HepG2 (cell line): ENCODE measurements around the gene NOL4L. TPM values are rescaled to one million over a fixed set of nuclear protein-coding genes. Genes with fewer than 3 reads are reported as not detected.

Experiments
- BORCS8-MEF2B ChIP-seq: sonication (generic); formaldehyde crosslinking; IDR thresholded peaks from 2 replicates; pipeline ENCODE4 v1.8.0; 2022; ENCODE audit warnings: mild to moderate bottlenecking, missing genetic modification reagents
- FOXK1 ChIP-seq: sonication (generic); formaldehyde crosslinking; IDR thresholded peaks from 2 replicates; pipeline ENCODE4 v1.4.0; 2020; ENCODE audit warnings: low read depth, missing genetic modification reagents, borderline replicate concordance
- GABPB1 ChIP-seq: IDR thresholded peaks from 2 replicates; pipeline ENCODE4 v1.6.1; 2016; ENCODE audit warnings: mild to moderate bottlenecking, missing genetic modification reagents, moderate library complexity, missing compliant biosample characterization
- MAF1 ChIP-seq: sonication (generic); formaldehyde crosslinking; IDR thresholded peaks from 2 replicates; pipeline ENCODE4 v1.5.0; 2020; ENCODE audit warnings: missing genetic modification reagents, borderline replicate concordance
- NFKB2 ChIP-seq: sonication (generic); formaldehyde crosslinking; IDR thresholded peaks from 2 replicates; pipeline ENCODE4 v1.4.0; 2020; ENCODE audit warnings: missing genetic modification reagents, borderline replicate concordance
- NR2C2 ChIP-seq: sonication (generic); formaldehyde crosslinking; IDR thresholded peaks from 2 replicates; pipeline ENCODE4 v1.4.0; 2020; ENCODE audit warnings: missing genetic modification reagents, mild to moderate bottlenecking, moderate library complexity, borderline replicate concordance
- PPARG ChIP-seq: conservative IDR thresholded peaks from 2 replicates; pipeline ENCODE4 v1.6.1; 2016; ENCODE audit warnings: missing biosample characterization, missing genetic modification reagents
- SNAI1 ChIP-seq: sonication (generic); formaldehyde crosslinking; IDR thresholded peaks from 2 replicates; pipeline ENCODE4 v1.5.0; 2020; ENCODE audit warnings: mild to moderate bottlenecking, missing genetic modification reagents, borderline replicate concordance
- ZNF205 ChIP-seq: IDR thresholded peaks from 2 replicates; pipeline ENCODE4 v1.6.1; 2018; ENCODE audit warnings: missing biosample characterization, missing genetic modification reagents
- ZNF557 ChIP-seq: sonication (generic); formaldehyde crosslinking; IDR thresholded peaks from 2 replicates; pipeline ENCODE4 v1.4.0; 2020; ENCODE audit warnings: missing genetic modification reagents
- ZNF773 ChIP-seq: sonication (generic); formaldehyde crosslinking; IDR thresholded peaks from 2 replicates; pipeline ENCODE4 v1.4.0; 2020; ENCODE audit warnings: missing genetic modification reagents, borderline replicate concordance
- ZNF790 ChIP-seq: sonication (generic); formaldehyde crosslinking; IDR thresholded peaks from 2 replicates; pipeline ENCODE4 v1.8.0; 2022; ENCODE audit warnings: missing genetic modification reagents, mild to moderate bottlenecking, borderline replicate concordance
- polyA plus RNA-seq, 8 experiments: library from polyadenylated mRNA; depleted of rRNA in 3 of 8; stranded (reverse) in 7 of 8; unstranded in 1 of 8; fragments of >200 nt; fragmentation: Illumina TruSeq in 4 of 8; extraction: Trizol in 4 of 8; gene quantifications; 2 replicates each; pipeline versions ENCODE4 v1.2.1 to v1.2.3, GENCODE V29; 2011 to 2016; ENCODE audit warnings: low read depth in 4 of 8, missing spikeins in 1 of 8, mixed read lengths in 1 of 8; ENCODE audit not compliant: insufficient read depth in 1 of 8
- total RNA-seq, 5 experiments: library from RNA; depleted of rRNA; stranded (reverse); fragments of >200 nt; fragmentation: Illumina TruSeq; extraction: Trizol; gene quantifications; 2 replicates each; pipeline ENCODE4 v1.2.3, GENCODE V29; 2016; ENCODE audit warnings: low read depth in 1 of 5
- TF ChIP-seq, protein P1 (sequence below), 2 experiments: sonication (generic) in 1 of 2; formaldehyde crosslinking in 1 of 2; IDR thresholded peaks; 2 replicates each; pipeline versions ENCODE4 v1.4.0 to v1.6.1; 2018 to 2020; ENCODE audit warnings: missing genetic modification reagents in 2 of 2, borderline replicate concordance in 1 of 2, low read depth in 1 of 2, mild to moderate bottlenecking in 1 of 2, missing biosample characterization in 1 of 2
- TF ChIP-seq, protein P2 (sequence below): sonication (generic); formaldehyde crosslinking; IDR thresholded peaks from 2 replicates; pipeline ENCODE4 v1.4.0; 2020; ENCODE audit warnings: missing genetic modification reagents, low read depth, mild to moderate bottlenecking, borderline replicate concordance
- TF ChIP-seq, protein P3 (sequence below): sonication (generic); formaldehyde crosslinking; IDR thresholded peaks from 2 replicates; pipeline ENCODE4 v1.8.1; 2023; ENCODE audit warnings: mild to moderate bottlenecking, missing genetic modification reagents, borderline replicate concordance
- TF ChIP-seq, protein P4 (sequence below): sonication (generic); formaldehyde crosslinking; IDR thresholded peaks from 2 replicates; pipeline ENCODE4 v1.4.0; 2020; ENCODE audit warnings: mild to moderate bottlenecking, low read depth, missing genetic modification reagents
- TF ChIP-seq, protein P5 (sequence below): sonication (generic); formaldehyde crosslinking; IDR thresholded peaks from 2 replicates; pipeline ENCODE4 v1.4.0; 2020; ENCODE audit warnings: missing genetic modification reagents
- TF ChIP-seq, protein P6 (sequence below): sonication (generic); formaldehyde crosslinking; IDR thresholded peaks from 2 replicates; pipeline ENCODE4 v1.4.0; 2020; ENCODE audit warnings: mild to moderate bottlenecking, missing genetic modification reagents, borderline replicate concordance

The NOL4L gene
- total and polyA plus RNA-seq, 2 of the 13 experiments (the other 11 are each of a cell fraction or from before 2014, with no cell fraction given), result 16.6 to 35.4 TPM

DNA sequence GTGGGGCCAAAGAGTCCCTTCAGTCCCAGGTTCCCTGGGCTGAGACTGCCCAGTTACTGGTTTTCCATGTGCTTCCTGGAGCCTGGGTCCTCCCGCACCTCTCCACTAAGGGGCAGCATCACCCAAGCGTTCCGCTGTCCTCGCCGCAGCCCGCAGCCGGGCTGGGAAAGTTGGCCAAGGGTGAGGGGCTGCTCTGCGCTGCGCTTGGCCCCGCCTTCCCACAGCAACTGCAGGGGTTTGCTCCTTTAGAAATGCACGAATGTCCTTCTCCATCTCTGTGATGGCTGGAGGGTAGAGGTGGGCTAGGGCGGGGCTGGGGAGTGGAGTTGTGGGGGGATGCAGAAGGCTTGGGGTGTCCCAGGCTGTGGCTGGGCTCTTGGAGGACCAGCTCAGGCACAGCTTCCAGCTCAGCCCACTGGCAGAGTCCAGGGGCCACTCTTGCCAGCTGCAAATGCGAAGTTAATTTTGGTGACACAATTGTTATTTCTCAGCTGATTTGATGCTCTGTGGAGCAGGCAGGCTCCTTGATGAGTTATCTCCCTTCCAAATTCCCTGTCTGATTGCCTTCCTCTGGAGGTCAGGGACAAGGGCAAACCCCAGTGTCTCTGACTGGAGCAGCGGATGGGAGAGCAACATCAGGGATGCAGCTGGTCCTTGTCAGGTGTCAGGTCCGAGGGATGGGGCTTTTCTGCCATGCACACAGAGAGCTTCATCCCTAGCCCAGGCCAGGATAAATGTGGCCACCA, 63.2 kb downstream of the NOL4L start (continued):
- TF ChIP-seq, protein P1, sequence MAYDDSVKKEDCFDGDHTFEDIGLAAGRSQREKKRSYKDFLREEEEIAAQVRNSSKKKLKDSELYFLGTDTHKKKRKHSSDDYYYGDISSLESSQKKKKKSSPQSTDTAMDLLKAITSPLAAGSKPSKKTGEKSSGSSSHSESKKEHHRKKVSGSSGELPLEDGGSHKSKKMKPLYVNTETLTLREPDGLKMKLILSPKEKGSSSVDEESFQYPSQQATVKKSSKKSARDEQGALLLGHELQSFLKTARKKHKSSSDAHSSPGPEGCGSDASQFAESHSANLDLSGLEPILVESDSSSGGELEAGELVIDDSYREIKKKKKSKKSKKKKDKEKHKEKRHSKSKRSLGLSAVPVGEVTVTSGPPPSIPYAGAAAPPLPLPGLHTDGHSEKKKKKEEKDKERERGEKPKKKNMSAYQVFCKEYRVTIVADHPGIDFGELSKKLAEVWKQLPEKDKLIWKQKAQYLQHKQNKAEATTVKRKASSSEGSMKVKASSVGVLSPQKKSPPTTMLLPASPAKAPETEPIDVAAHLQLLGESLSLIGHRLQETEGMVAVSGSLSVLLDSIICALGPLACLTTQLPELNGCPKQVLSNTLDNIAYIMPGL (CRISPR knock-in tag; IDR thresholded peaks at IDR 0.05; ENCODE audit: borderline replicate concordance in 1 of 2, low read depth in 1 of 2), result peak; percentile 90 to 91
- TF ChIP-seq ZNF557 (CRISPR knock-in tag) (no peak), BORCS8-MEF2B (peak; percentile 64), FOXK1 (CRISPR knock-in tag) (peak; percentile 64; the same call in 1 of the 2 replicates), ZNF790 (CRISPR knock-in tag) (no peak), ZNF773 (no peak), NR2C2 (CRISPR knock-in tag) (0 out of 2 replicates have a peak, but pooled peaks have one; percentile 16), NFKB2 (CRISPR knock-in tag) (peak; percentile 81; the same call in 1 of the 2 replicates), SNAI1 (CRISPR knock-in tag) (no peak), GABPB1 (CRISPR knock-in tag) (peak; percentile 69), PPARG (peak; percentile 98), MAF1 (peak; percentile 88; the same call in 1 of the 2 replicates), ZNF205 (CRISPR knock-in tag) (no peak)
- TF ChIP-seq, protein P2, sequence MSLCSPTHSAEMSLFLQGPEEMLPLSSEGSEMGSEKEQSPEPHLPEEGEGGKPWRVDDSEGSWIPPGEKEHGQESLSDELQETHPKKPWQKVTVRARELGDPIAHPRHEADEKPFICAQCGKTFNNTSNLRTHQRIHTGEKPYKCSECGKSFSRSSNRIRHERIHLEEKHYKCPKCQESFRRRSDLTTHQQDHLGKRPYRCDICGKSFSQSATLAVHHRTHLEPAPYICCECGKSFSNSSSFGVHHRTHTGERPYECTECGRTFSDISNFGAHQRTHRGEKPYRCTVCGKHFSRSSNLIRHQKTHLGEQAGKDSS, result peak; percentile 86; the same call in 1 of the 2 replicates
- TF ChIP-seq, protein P3, sequence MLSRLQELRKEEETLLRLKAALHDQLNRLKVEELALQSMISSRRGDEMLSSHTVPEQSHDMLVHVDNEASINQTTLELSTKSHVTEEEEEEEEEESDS, result no peak
- TF ChIP-seq, protein P4, sequence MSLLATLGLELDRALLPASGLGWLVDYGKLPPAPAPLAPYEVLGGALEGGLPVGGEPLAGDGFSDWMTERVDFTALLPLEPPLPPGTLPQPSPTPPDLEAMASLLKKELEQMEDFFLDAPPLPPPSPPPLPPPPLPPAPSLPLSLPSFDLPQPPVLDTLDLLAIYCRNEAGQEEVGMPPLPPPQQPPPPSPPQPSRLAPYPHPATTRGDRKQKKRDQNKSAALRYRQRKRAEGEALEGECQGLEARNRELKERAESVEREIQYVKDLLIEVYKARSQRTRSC (CRISPR knock-in tag), result no peak
- TF ChIP-seq, protein P5, sequence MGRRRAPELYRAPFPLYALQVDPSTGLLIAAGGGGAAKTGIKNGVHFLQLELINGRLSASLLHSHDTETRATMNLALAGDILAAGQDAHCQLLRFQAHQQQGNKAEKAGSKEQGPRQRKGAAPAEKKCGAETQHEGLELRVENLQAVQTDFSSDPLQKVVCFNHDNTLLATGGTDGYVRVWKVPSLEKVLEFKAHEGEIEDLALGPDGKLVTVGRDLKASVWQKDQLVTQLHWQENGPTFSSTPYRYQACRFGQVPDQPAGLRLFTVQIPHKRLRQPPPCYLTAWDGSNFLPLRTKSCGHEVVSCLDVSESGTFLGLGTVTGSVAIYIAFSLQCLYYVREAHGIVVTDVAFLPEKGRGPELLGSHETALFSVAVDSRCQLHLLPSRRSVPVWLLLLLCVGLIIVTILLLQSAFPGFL (CRISPR knock-in tag), result no peak
- TF ChIP-seq, protein P6, sequence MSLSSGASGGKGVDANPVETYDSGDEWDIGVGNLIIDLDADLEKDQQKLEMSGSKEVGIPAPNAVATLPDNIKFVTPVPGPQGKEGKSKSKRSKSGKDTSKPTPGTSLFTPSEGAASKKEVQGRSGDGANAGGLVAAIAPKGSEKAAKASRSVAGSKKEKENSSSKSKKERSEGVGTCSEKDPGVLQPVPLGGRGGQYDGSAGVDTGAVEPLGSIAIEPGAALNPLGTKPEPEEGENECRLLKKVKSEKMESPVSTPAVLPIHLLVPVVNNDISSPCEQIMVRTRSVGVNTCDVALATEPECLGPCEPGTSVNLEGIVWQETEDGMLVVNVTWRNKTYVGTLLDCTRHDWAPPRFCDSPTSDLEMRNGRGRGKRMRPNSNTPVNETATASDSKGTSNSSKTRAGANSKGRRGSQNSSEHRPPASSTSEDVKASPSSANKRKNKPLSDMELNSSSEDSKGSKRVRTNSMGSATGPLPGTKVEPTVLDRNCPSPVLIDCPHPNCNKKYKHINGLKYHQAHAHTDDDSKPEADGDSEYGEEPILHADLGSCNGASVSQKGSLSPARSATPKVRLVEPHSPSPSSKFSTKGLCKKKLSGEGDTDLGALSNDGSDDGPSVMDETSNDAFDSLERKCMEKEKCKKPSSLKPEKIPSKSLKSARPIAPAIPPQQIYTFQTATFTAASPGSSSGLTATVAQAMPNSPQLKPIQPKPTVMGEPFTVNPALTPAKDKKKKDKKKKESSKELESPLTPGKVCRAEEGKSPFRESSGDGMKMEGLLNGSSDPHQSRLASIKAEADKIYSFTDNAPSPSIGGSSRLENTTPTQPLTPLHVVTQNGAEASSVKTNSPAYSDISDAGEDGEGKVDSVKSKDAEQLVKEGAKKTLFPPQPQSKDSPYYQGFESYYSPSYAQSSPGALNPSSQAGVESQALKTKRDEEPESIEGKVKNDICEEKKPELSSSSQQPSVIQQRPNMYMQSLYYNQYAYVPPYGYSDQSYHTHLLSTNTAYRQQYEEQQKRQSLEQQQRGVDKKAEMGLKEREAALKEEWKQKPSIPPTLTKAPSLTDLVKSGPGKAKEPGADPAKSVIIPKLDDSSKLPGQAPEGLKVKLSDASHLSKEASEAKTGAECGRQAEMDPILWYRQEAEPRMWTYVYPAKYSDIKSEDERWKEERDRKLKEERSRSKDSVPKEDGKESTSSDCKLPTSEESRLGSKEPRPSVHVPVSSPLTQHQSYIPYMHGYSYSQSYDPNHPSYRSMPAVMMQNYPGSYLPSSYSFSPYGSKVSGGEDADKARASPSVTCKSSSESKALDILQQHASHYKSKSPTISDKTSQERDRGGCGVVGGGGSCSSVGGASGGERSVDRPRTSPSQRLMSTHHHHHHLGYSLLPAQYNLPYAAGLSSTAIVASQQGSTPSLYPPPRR (CRISPR knock-in tag), result no peak
